HG03103 (cell line): ENCODE results near the gene ELAPOR2.
"Not testable (repeated sequence)": the region's sequence is repeated elsewhere in the genome, so short reads cannot be mapped to it uniquely, and the experiment has no call there.

Experiments
- ATAC-seq: cut with Tn5 transposase; IDR thresholded peaks from one replicate; pipeline ENCODE4 v1.9.1; 2021; ENCODE audit warnings: low read depth; ENCODE audit not compliant: unreplicated experiment

ELAPOR2 gene, protein sequence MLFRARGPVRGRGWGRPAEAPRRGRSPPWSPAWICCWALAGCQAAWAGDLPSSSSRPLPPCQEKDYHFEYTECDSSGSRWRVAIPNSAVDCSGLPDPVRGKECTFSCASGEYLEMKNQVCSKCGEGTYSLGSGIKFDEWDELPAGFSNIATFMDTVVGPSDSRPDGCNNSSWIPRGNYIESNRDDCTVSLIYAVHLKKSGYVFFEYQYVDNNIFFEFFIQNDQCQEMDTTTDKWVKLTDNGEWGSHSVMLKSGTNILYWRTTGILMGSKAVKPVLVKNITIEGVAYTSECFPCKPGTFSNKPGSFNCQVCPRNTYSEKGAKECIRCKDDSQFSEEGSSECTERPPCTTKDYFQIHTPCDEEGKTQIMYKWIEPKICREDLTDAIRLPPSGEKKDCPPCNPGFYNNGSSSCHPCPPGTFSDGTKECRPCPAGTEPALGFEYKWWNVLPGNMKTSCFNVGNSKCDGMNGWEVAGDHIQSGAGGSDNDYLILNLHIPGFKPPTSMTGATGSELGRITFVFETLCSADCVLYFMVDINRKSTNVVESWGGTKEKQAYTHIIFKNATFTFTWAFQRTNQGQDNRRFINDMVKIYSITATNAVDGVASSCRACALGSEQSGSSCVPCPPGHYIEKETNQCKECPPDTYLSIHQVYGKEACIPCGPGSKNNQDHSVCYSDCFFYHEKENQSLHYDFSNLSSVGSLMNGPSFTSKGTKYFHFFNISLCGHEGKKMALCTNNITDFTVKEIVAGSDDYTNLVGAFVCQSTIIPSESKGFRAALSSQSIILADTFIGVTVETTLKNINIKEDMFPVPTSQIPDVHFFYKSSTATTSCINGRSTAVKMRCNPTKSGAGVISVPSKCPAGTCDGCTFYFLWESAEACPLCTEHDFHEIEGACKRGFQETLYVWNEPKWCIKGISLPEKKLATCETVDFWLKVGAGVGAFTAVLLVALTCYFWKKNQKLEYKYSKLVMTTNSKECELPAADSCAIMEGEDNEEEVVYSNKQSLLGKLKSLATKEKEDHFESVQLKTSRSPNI

DNA sequence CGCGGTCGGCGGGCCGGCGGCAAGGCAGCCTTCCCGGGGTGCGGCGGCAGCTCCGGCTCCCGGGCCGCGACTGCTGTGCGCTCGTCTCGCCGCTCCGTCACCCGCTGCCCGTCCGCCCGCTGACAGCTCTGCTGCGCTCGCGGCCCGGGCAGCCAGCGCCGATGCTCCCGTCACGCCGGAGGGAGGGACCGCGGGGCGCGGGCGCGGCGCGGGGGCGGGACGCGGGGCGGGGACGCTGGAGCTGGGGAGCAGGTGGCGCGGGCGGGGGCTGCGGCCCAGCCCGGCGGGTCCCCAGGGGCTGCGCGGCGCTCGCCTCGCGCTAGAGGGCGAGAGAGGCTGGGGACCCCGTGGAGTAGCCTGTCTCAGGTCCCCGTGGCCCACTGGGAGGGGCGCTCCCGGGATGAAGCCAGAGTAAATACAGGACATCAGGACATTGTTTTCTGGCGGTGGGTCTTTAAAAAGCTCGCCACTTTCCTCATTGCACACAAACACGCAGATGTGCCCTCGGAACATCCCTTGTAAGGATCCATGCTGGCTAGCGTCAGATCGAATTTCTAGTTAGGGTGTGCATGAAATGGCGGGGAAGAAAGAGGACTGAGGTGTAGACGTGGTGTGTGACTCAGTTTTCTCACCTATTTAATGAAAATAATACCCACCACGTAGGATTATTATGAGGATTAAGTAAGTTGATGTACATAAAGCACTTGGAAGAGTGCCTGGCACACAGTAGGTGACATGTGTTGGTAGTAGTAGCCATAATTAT, at the start of gene ELAPOR2:
Gene ELAPOR2 (minus strand): TSS at position 130 of the 763 bp plus-strand sequence. CDS start 141 bp downstream, outside the sequence.
- peak; percentile 92 for ATAC-seq

DNA sequence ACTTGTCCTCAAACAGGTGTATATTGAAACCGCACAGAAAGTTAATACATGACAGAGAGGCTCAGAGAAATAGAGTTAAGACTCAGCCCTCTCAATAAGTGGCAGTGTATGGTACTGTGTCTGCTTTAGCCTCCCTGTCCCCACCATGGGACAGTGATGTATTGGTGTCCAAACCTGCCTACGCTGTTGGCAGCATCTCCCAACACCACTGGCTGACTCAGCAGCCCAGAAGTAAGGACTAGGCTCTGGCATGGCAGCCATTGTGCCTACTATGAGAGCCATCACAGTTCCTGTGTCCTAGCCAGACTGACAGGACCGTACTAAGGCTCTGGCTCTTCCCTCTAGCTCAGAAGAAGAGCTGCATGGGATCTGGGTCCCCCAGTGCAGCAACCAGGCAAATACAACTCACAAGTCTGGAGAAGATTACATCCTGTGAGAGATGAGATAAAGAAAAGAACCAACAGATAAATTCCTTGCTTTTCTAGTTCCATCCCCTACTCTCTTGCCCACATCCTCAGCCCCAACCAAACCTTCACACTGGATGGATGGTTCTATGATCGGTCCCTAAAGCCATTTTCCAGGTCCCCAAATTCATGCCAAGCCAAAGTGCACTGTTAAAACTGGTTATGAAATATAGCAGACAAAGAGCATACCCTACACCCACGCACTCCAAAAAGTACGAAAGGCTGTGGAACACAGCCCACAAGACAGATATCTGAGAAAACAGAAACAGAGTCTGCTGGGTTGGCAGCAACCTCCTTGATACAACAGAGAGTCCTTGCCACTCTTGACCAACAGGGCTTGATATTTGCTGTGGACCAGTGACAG, 48.7 kb upstream of the ELAPOR2 start:
- ATAC-seq, result no peak

DNA sequence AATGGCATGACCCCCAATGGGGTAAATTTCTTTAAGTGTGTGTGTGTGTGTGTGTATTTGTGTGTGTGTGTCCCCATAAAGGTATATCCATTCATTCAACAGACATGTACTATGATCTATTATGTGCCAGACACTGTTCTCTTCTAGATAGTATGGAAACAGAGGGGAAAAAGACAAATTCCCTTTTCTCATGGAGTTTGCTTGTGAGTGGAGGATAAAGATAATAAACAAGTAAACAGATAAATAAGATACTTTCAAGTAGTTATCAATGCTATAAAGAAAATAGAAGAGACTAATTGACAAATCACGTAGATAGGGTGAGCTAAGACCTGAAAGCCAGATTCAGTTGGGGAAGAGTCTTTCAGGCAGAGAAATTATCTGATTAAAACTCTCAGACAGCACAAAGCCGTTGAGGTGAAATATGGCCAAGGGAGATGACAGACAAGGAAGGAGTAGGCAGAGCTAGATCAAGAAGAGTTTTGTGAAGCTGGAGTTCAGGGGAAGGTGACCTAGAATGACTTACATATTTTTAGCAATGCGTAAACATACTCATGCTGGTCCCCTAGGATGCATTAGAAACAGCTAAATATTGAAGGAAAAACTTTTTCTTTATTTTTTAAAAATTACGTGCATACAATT, 47.6 kb upstream of the ELAPOR2 start:
- no peak for ATAC-seq

DNA sequence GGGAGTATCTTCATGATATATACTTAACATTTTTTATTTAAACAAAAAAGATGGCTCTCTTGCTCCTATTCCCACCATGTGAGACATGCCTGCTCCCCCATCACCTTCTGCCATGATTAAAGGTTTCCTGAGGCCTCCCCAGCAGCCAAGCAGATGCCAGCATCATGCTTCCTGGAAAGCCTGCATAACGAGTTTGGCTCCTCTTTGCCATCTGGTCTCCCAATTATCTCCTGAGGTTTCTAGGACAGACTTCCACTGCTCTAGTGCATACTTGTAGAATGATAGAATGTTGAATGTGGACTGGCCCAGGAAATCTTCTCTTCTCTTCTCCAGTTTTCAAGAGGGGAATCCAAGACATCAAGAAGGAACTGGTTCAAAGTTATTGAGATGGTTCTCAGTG, 45.9 kb upstream of the ELAPOR2 start:
- ATAC-seq, result no peak

DNA sequence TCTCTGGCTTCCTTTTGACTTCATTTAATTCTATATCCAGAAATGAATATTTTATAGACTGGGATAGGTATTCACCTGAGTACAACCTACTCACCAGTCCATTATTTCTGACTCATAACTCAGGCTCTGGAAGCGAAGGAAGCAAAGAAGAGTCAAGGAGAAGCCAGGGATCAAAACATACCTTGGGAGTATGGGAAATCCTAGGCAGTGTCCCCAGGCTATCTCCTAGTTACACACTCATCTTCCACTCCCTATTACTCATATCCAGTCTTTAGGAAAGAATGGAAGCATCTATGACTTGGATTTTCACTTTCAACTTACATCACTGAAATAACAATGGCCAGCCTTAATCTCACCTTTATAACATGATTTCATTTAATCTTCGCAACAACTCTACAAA, 40.9 kb upstream of the ELAPOR2 start:
- ATAC-seq, result no peak

DNA sequence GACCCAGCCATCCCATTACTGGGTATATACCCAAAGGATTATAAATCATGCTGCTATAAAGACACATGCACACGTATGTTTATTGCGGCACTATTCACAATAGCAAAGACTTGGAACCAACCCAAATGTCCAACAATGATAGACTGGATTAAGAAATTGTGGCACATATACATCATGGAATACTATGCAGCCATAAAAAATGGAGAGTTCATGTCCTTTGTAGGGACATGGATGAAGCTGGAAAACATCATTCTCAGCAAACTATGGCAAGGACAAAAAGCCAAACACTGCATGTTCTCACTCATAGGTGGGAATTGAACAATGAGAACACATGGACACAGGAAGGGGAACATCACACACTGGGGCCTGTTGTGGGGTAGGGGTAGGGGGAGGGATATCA, 37.9 kb upstream of the ELAPOR2 start:
- ATAC-seq, result not testable (repeated sequence)

DNA sequence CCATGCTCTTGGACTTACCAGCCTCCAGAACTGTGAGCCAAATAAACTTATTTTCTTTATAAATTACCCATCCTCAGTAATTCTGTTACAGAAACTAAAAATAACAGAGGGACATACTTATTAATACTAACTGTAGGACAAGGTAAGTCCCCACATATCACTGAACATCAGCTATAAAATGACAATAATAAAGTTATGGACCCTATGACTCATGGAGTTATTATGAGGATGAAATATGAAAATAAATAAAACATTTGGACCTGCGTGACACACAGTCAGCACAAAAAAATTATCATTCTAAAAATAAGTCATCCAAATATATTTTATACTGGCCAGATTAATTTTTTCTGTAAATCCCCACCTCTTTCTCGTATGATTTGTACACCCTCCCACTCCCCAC, 34.9 kb upstream of the ELAPOR2 start:
- no peak for ATAC-seq

DNA sequence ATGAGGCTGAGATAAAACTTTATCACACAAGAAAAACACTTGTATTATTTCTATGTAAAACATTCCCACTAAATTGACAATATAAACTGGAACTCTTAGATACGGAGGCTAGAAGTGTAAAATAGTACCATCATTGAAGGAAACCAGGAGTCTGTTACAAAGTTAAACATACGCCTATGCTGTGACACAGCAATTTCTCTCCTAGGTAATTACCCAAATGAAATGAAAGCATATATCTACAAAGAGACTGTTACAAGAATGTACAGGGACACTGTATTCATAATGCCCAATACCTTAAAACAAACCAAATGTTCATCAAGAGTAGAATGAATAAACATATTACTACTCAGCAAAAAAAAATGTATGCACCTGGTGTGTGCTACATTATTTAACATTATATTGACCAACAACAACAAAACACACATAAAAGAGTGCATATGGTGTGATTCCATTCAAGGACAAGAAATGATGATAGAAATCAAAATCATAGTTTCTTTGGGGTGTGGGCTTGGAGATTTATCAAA, 33.2 kb upstream of the ELAPOR2 start:
- no peak for ATAC-seq

DNA sequence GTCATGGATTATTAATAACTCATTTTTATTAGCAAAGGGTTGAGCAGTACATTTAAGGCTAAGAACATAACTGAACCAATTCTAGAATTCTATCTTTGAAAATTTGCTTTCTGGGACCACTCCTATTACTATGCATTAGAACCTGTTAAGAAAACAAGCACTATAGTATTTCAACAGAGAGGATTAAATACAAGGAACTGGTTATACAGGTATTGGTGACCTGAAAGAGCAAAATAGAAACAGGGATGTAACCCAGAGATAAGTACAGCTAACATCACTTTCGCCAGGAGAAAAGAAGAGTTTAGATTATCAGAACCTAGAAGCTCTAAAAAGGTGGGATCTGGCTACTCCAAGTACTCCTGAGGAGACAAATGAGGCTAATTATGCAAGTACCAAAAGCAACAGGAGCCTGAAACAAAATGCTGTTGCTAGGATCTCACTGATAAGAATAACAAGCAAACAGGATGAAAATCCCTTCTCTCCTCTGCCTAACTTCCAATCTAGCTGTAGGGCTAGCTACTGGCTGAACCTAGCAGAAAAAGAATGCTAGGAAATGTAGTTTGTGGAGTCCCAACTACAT, 32.1 kb upstream of the ELAPOR2 start:
- ATAC-seq, result no peak

DNA sequence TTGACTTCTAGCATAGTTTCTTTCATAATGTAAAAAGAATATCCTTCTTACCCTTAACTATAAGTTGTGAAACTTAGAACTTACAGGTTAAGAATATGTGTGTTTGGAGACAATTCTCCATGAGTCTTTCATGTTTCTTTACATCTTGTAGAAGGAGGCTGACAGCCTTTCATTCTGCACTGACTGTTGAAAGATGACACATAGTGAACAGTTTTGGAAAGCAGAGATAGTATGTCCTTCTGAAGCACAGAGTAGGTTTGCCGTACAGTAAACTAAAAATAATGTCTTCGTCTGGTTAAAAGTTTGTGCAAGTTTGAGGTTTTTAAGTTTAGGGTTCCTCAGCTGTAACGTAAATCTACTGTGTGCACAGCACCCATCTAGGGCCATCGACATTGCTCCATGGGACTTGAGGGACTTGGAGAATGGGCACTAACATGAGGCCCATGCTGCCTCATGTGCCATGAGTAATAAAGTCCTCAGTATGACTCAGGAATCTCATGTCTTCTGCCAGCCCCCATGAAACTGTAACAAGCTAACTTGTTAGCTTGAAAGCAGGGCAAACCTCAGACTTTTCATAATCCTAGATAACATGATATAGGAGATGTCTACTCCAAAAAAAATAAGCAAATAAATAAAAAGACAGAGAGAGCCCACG, 24.5 kb upstream of the ELAPOR2 start:
- ATAC-seq, result no peak

DNA sequence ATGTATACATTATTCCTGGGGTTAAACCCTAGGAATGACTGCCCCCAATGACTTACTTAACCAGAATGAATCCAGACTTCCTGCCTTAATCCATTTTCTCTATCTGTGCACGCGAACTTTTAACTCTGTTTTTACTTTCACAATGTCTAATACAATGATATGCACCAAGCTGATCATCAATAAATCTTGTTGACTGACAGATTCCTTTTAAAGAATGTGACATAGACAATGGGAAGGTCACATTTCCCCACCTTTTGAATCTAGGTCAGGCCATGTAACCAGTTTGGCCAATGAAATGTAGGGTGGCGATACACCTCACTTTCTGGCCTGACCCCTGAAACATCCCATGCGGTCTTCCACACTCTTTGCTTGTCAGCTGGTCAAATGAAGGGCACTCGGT, 23.2 kb upstream of the ELAPOR2 start:
- ATAC-seq, result no peak

DNA sequence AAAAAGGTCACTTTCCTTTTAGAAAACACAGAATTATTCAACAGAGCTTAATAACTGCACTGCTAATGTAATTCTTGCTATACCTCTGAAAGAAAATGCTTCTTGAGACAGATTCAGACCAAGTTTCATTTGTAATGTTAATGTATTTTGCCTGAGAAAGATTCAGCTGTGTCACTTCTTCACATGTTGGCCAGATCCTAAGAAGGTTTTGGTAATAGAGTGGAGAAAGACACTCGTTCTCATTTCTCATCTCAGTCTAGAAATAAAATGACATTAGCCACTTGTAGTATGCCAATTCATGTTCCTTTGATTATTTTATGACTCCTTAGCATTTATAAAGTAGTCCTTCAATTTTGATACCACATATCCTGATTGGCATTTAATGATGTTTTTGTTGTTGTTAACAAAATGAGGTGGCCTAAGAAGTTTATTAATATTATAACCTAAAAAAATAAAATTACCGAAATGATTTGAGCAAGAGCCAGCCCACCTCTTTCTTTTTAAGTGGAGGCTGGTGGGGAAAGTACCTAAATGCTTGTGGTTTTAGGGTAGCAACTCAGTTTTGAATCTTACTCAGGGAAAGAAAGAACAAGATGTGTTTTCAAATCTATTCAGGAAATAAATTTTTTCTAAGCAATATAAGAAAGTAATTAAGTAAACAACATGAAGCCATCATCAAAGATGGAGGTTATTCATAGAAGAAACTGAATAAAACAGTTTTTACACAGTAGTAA, 16.4 kb upstream of the ELAPOR2 start:
- no peak for ATAC-seq

DNA sequence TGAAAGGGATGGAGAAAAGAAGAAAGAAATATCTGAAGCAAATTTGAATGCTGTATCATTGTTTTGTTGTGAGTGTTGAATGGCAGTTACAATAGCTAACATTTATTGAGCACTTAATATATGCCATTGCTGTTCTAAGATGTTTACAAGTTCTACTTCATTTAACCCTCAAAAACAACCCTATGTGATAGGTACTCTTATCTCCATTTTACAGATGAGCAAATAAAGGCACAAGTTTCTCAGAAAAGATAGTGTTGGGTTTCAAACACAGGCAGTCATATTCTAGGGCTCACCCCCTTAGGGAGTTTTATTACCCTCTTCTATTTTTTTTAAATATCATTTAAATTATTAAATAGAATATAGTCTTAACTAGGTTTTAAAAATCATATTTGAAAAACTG, 8.3 kb upstream of the ELAPOR2 start:
- no peak for ATAC-seq

DNA sequence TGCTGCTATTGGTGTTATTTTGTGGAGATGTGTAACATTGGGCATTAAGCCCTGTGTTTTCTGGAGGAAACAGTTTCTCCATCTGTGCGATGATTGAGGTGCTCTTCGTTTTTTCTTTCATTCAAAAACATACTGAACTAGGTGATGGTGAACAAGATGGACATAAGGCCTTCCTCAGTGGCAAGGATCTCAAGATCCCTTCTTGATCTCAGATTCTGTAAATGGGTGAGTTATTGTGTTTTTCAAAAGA, 759 bp upstream of the ELAPOR2 start:
- ATAC-seq, result no peak

DNA sequence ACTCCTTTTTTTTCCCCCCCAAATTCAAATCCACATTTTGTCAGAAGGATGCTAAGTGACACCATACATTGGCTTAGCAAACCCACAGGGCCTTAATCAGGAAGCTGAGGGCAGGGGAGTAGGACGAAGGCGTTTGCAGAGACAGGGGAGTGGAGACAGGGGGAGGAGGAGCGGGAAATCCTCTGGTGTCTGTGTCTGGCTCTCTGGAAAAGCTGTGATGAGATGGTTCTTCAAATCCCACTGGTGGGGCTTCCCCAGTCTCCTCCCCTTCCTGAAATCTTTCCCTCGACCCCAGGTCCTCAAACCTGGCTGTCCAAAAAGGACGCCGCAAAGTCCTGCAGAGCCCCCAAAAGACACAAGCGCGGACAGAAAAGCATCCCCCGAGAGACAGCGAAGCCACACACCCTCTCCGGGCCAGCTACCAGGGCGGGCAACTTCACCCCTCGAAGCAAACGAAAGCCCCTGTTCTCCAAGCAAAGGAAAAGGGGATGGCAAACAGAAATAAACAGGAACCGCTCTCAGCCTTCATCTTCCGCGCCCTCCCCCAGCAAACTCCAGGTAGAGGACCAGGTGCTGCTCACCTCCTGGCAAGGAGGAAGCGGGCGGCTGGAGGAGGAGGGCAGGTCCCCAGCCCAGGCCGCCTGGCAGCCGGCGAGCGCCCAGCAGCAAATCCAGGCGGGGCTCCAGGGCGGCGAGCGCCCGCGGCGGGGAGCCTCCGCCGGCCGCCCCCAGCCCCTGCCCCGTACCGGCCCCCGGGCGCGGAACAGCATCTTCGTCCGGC, 520 bp downstream of the ELAPOR2 start:
- peak; percentile 35 for ATAC-seq

DNA sequence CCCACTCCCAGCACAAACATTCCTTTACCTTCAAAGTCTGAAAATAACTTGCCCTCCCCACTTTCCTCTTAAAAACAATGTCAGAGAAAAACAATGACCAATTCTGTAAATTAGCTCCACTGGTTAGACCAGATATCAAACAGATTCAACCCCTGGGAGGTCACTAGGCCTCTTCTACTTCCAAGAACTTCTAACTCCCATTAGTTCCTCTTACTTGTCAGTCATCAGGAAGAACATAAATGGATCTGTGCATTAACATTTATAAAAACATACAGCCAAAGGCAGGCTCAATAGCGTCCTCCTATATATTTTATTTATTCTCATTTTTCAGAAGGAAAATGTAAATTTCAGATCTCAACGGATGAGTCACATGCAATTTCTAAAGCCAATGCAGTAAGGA, 2.2 kb downstream of the ELAPOR2 start:
- no peak for ATAC-seq

DNA sequence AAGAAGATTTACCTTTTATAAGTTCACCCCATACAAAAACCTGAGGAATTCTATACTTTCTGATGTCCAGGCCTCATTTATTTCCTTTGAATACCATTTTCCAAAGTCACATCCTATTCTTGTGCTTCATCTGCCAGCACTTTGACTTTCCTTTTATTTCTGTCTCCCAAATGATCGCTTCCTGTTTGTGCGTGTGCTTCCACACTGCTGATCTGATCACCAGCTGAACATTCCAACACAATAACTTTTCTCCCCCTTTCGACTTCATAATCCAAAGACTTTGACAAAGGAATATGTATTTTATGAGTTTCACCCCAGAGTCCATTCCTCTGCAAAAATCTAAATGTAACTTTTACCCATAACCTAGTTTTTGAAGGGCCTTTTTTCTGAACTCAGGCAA, 3.1 kb downstream of the ELAPOR2 start:
- no peak for ATAC-seq
